Prostate gland (tissue), 2 donors: ENCODE measurements around the gene CHST2. TPM values are rescaled to one million over a fixed set of nuclear protein-coding genes. Genes with fewer than 3 reads are reported as not detected.
"Not testable (repeated sequence)": the region's sequence is repeated elsewhere in the genome, so short reads cannot be mapped to it uniquely, and the experiment has no call there.

Source experiments
- DNase-seq: peaks from one replicate; pipeline ENCODE4 v3.0.0-alpha.2; 2019; ENCODE audit warnings: low spot score
- H3K27ac ChIP-seq, 2 donors: fragments of 200-600 bp; sonication (generic); 2 replicates each; pipeline ENCODE4 v1.5.1; 2017 to 2019
- H3K27me3 ChIP-seq: fragments of 200-600 bp; sonication (generic); replicated peaks from 2 replicates; pipeline ENCODE4 v1.5.1; 2019; ENCODE audit not compliant: insufficient read depth
- H3K36me3 ChIP-seq, 2 donors: fragments of 200-600 bp; sonication (generic); 1 replicate in 1 of 2; 2 replicates in 1 of 2; pipeline versions ENCODE4 v1.5.1 to v1.8.1; 2017 to 2019
- H3K4me1 ChIP-seq: fragments of 200-600 bp; sonication (generic); replicated peaks from 2 replicates; pipeline ENCODE4 v1.5.1; 2019
- H3K4me3 ChIP-seq, 2 donors: fragments of 200-600 bp; sonication (generic); 2 replicates each; pipeline ENCODE4 v1.5.1; 2017 to 2019
- H3K9me3 ChIP-seq: fragments of 200-600 bp; sonication (generic); 2 replicates; pipeline ENCODE4 v1.5.1; 2017
- POLR2A ChIP-seq: fragments of 450-650 bp; IDR thresholded peaks from one replicate; pipeline ENCODE4 v1.6.1; 2016; ENCODE audit warnings: antibody characterized with exemption, mild to moderate bottlenecking
- POLR2AphosphoS5 ChIP-seq: sonication (generic); formaldehyde crosslinking; IDR thresholded peaks from one replicate; pipeline ENCODE4 v1.6.1; 2017; ENCODE audit warnings: antibody characterized with exemption
- WGBS: methylation state at CpG from one replicate; pipeline ENCODE4 v1.1.5; 2018; 5-methylcytosine and 5-hydroxymethylcytosine counted together
- intact Hi-C: fragments of 100-400 bp; cut with DNase I; formaldehyde crosslinking; loops from one replicate; pipeline ENCODE4 v1.14.2; 2022
- total RNA-seq, 2 donors: library from RNA; depleted of rRNA; stranded (reverse); fragments of >200 nt; gene quantifications; one replicate each; pipeline ENCODE4 v1.1.0, GENCODE V29; 2016
- TF ChIP-seq, protein P1 (sequence below), 4 experiments: fragments of 200-600 bp in 2 of 4; fragments of 450-650 bp in 2 of 4; sonication (generic) in 2 of 4; IDR thresholded peaks; 1 replicate in 3 of 4; 2 replicates in 1 of 4; pipeline ENCODE4 v1.5.1; 2016 to 2019; ENCODE audit warnings: antibody characterized with exemption in 4 of 4, mild to moderate bottlenecking in 2 of 4, moderate library complexity in 2 of 4

CHST2 gene
- total RNA-seq, 2 donors from 2014 or later: 9.6 to 9.7 TPM

DNA sequence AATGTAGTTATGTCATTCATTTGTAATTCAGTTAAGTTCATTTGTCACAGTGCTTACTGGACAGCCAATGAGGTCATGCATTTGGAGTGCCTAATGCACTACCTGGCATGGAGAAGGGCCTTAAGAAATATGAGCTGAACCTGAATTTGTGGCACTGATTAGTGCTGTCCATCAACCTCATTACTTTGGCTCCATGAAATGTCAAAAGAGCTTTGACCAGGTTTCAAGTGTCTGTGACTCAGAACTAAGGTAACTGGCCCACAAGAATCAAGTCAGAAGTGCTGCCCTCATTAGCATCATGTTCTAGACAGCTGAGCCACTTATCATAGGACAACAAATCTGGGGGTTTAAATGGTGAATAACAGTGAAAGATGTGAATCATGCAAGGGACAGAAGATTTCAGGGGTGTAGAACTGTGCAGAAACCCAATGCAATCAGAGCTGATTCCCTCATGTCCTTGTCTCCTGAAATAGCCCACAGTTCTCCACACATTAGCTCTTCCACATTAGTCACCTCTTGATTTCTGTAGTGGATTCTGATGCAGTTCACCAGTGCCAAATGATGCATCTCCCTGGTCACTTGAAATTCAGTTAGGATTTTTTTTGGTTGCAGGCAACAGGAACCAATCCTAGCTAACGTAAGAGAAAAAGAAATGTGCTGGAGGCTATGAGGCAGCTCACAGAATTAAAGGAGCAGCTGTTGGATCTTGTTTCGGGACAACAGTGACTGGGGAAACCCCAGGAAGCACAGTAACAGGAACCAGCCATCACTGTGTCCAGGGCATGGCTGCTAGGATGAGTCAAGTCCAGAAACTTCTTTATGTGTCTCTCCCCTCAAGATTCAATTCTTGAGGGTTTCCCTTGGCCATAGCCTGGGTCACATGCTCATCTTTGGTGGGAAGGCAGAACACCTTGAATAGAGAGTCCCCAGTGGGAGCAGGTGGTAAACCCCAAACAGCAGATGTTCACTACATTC, 38.7 kb downstream of the CHST2 start:
- H3K4me3 ChIP-seq: no peak overlapping the region
- intact Hi-C loops: no loop called here
- 25% methylated on average over 2 of the region's 2 CpGs for WGBS
- DNase-seq: no peak
- no peaks in the 10 kb centered on the region for H3K36me3 ChIP-seq
- H3K27ac ChIP-seq: no peak overlapping the region
- H3K27me3 ChIP-seq: no peaks in the 10 kb centered on the region
- no peaks in the 10 kb centered on the region for H3K4me1 ChIP-seq
- TF ChIP-seq, protein P1, sequence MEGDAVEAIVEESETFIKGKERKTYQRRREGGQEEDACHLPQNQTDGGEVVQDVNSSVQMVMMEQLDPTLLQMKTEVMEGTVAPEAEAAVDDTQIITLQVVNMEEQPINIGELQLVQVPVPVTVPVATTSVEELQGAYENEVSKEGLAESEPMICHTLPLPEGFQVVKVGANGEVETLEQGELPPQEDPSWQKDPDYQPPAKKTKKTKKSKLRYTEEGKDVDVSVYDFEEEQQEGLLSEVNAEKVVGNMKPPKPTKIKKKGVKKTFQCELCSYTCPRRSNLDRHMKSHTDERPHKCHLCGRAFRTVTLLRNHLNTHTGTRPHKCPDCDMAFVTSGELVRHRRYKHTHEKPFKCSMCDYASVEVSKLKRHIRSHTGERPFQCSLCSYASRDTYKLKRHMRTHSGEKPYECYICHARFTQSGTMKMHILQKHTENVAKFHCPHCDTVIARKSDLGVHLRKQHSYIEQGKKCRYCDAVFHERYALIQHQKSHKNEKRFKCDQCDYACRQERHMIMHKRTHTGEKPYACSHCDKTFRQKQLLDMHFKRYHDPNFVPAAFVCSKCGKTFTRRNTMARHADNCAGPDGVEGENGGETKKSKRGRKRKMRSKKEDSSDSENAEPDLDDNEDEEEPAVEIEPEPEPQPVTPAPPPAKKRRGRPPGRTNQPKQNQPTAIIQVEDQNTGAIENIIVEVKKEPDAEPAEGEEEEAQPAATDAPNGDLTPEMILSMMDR (IDR thresholded peaks at IDR 0.05): no peak
- TF ChIP-seq POLR2AphosphoS5 (no peak), POLR2A (no peak)
- H3K9me3 ChIP-seq: no peaks in the 10 kb centered on the region

DNA sequence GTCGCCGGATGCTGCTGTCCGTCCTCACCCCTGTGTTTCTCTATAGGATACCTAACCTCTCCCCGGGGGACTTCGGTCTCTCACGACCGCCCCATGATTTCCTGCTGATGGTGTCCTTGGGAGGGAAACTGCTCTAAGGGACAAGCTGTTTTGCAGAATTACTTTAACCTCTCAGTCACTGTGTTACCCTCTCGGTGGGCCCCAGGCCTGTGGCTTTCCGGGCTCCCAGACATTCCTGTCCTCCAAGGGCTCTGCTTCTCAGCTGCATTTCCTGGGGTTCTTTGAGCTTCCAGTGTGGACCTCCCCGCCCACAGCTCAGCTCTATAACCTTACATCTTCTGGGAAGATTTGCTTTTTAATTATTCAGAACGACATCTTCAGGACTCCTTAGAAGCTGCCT, 40.9 kb downstream of the CHST2 start:
- Histone ChIP-seq H3K9me3 (no peaks in the 10 kb centered on the region), H3K4me3 (no peak overlapping the region), H3K4me1 (no peaks in the 10 kb centered on the region), H3K27me3 (no peaks in the 10 kb centered on the region), H3K27ac (no peak overlapping the region), H3K36me3 (no peaks in the 10 kb centered on the region)
- intact Hi-C loops: no loop called here
- TF ChIP-seq POLR2A: no peak
- TF ChIP-seq, protein P1 (IDR thresholded peaks at IDR 0.05): no peak
- no peak for TF ChIP-seq POLR2AphosphoS5
- no peak for DNase-seq
- WGBS: 95% methylated on average over 11 of the region's 11 CpGs

DNA sequence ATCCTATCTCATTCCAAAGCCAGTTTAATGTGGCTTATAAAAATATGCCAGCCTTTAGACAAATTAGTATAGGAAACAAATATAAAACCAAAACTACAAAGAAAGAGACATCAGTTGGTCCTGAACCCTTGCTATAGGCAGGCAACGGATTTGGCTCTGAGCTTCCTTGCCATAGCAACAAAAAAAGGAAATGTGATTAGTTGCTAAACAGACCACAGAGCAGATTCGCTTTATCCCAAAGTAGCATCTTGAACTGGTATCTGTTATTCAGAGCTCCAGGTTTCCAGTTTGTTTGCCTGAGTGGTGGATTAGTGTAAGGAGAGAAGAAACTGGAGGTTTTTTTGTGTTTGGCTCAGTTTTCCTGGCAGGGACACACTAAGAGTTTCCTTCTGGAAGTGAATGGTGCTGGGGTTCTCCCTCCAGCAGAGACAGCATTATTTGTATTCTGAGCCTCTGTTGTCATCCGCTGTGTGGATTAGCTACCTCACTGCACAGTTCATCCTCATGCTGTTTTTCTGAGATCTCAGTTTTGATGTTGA, 44.1 kb downstream of the CHST2 start:
- no peak for DNase-seq
- no peak overlapping the region for H3K4me3 ChIP-seq
- no peaks in the 10 kb centered on the region for H3K9me3 ChIP-seq
- H3K4me1 ChIP-seq: no peaks in the 10 kb centered on the region
- 78% methylated on average over 3 of the region's 3 CpGs for WGBS
- H3K27ac ChIP-seq: no peak overlapping the region
- TF ChIP-seq POLR2AphosphoS5: no peak
- TF ChIP-seq, protein P1 (IDR thresholded peaks at IDR 0.05): no peak
- no peak for TF ChIP-seq POLR2A
- intact Hi-C loops: no loop called here
- H3K27me3 ChIP-seq: no peaks in the 10 kb centered on the region
- no peaks in the 10 kb centered on the region for H3K36me3 ChIP-seq

DNA sequence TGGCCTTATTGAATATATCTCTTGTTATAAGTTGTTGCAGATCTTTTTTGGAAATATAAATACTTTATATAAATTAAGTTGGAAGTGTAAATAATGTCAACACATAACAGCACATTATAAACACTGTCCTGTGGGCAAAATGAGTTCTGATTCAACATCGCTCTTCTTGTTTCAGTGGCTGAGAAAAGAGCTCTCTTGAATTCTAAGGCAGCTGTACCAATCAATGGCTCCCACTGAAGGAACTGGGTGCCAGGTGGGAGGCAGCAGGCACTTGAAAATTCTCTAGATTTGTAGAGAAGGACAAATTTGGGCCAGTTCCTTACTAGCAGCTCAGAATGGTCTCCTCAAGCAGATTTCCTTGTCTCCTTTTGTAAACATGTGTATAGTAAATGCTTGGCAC, 45.6 kb downstream of the CHST2 start:
- Histone ChIP-seq H3K9me3 (no peaks in the 10 kb centered on the region), H3K27me3 (no peaks in the 10 kb centered on the region), H3K4me1 (no peaks in the 10 kb centered on the region), H3K36me3 (no peaks in the 10 kb centered on the region), H3K4me3 (no peak overlapping the region), H3K27ac (no peak overlapping the region)
- WGBS: 100% methylated on average over 1 of the region's 1 CpG
- TF ChIP-seq POLR2A (no peak), POLR2AphosphoS5 (no peak)
- TF ChIP-seq, protein P1 (IDR thresholded peaks at IDR 0.05): no peak
- no peak for DNase-seq
- intact Hi-C loops: no loop called here

DNA sequence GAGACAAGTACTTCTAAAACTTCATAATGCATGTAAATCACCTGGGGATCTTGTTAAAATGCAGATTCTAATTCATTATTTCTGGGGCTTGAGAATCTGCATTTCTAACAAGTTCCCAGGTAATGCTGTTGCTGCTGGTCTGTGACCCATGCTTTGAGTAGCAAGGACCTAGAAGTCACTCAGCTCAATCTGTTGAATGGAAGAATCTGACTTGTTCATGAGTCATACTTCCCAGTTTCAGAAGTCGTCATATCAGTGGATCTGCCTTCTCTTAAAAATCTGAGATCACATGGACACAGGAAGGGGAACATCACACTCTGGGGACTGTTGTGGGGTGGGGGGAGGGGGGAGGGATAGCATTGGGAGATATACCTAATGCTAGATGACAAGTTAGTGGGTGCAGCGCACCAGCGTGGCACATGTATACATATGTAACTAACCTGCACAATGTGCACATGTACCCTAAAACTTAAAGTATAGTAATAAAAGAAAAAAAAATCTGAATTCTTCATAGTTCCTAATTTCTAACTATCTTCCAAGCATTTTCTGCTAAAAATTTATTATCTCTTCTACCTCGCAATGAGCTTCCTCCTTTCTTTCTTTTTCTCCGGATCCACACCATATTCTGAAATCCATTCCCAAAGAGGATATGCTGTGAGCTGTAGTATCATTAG, 46.2 kb downstream of the CHST2 start:
- H3K4me1 ChIP-seq, DNase-seq, H3K36me3 ChIP-seq, H3K27me3 ChIP-seq, H3K9me3 ChIP-seq, intact Hi-C loops, H3K27ac ChIP-seq, H3K4me3 ChIP-seq: not testable (repeated sequence)
- WGBS: 80% methylated on average over 5 of the region's 5 CpGs
